ENCODE data around the gene ZSCAN31. TPM values are rescaled to one million over a fixed set of nuclear protein-coding genes. Genes with fewer than 3 reads are reported as not detected.

Gene ZSCAN31
- total and polyA plus RNA-seq, 9 of the 15 experiments (the other 6 are each of a cell fraction or from before 2014, with no cell fraction given), result 3.9 to 12.1 (median 7.0) TPM

DNA sequence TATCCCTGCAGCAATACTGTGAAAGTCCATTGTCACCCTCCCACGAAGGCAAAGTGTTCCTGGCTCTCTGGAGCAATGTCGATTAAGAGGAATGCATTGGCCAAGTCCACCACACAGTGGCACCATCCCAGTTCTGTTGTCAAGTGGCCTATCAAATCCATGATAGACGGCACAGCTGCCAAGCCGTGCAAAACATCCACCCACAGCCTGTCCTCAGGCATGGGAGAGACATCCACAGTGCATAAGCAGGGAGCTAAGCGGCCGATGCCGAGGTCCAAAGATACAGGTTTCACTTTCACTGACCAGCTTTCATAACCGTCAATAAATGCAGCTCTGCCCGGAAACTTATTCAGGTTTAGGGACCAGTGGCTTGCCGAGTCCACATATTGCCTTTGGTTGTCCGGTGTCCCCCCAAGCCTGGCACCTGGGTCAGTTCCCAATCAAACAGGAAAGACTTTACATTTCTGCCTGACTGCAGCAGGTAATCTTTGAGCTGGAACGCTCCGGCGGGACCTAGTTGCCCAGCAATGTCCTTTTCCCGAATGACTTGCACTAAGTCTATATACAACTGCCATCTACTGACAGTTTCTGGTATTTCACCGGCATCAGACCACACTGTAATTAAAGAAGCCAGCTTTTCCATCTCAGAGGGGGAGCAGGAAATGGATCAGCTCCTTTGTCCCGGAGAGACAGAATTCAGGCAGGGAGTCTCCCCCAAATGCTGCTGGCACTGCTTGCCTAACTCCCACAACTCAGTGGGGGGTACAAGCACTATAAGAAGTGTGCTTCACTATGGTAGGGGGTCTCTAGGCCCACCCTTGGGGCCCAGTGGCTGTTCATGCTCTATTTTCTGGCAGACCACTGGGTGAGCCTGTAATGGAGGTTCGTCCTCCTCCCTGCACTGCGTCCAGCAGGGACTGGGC, 20.1 kb upstream of the ZSCAN31 start (continued):
- TF ChIP-seq, protein P1, sequence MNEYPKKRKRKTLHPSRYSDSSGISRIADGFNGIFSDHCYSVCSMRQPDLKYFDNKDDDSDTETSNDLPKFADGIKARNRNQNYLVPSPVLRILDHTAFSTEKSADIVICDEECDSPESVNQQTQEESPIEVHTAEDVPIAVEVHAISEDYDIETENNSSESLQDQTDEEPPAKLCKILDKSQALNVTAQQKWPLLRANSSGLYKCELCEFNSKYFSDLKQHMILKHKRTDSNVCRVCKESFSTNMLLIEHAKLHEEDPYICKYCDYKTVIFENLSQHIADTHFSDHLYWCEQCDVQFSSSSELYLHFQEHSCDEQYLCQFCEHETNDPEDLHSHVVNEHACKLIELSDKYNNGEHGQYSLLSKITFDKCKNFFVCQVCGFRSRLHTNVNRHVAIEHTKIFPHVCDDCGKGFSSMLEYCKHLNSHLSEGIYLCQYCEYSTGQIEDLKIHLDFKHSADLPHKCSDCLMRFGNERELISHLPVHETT (CRISPR knock-in tag; conservative IDR thresholded peaks at IDR 0.05 in 1 of 2, IDR thresholded peaks at IDR 0.05 in 1 of 2), result peak in 1 of 2 experiments; percentile 46; a peak in 1 of 4 replicates
- TF ChIP-seq, protein P2, sequence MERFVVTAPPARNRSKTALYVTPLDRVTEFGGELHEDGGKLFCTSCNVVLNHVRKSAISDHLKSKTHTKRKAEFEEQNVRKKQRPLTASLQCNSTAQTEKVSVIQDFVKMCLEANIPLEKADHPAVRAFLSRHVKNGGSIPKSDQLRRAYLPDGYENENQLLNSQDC (CRISPR knock-in tag; IDR thresholded peaks at IDR 0.05), result no peak
- TF ChIP-seq HDGF (IDR thresholded peaks at IDR 0.05) (no peak), CBX8 (IDR thresholded peaks at IDR 0.05; ENCODE audit: borderline replicate concordance, extremely low read depth, low read depth, low read length, poor library complexity, severe bottlenecking) (no peak), GTF2F1 (IDR thresholded peaks at IDR 0.05; ENCODE audit: low read depth, low read length) (no peak), TARDBP (IDR thresholded peaks at IDR 0.05) (peak; percentile 40; the same call in 1 of the 2 replicates), TAF9B (IDR thresholded peaks at IDR 0.05; ENCODE audit: partially characterized antibody) (no peak), KHSRP (IDR thresholded peaks at IDR 0.05) (no peak), FOXK1 (CRISPR knock-in tag; IDR thresholded peaks at IDR 0.05; ENCODE audit: borderline replicate concordance) (no peak), DMBX1 (CRISPR knock-in tag; IDR thresholded peaks at IDR 0.05; ENCODE audit: borderline replicate concordance) (0 out of 2 replicates have a peak, but pooled peaks have one; percentile 23)
- TF ChIP-seq, protein P3, sequence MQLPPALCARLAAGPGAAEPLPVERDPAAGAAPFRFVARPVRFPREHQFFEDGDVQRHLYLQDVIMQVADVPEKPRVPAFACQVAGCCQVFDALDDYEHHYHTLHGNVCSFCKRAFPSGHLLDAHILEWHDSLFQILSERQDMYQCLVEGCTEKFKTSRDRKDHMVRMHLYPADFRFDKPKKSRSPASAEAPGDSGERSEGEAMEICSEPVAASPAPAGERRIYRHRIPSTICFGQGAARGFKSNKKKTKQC (CRISPR knock-in tag; IDR thresholded peaks at IDR 0.05), result no peak; the same call in 1 of the 2 replicates
- TF ChIP-seq, protein P4, sequence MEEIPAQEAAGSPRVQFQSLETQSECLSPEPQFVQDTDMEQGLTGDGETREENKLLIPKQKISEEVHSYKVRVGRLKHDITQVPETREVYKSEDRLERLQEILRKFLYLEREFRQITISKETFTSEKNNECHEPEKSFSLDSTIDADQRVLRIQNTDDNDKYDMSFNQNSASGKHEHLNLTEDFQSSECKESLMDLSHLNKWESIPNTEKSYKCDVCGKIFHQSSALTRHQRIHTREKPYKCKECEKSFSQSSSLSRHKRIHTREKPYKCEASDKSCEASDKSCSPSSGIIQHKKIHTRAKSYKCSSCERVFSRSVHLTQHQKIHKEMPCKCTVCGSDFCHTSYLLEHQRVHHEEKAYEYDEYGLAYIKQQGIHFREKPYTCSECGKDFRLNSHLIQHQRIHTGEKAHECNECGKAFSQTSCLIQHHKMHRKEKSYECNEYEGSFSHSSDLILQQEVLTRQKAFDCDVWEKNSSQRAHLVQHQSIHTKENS (CRISPR knock-in tag; IDR thresholded peaks at IDR 0.05), result no peak

Data from K562 (cell line).